ENCODE data around the gene BMP7. TPM values are rescaled to one million over a fixed set of nuclear protein-coding genes. Genes with fewer than 3 reads are reported as not detected.

The BMP7 gene
- total RNA-seq, 1 donor from 2014 or later = not detected

GRCh38 chr20:57312138-57312537 lies 45.7 kb upstream of the BMP7 start:
- no peak for TF ChIP-seq CTCF (IDR thresholded peaks at IDR 0.05; ENCODE audit: insufficient read depth, low read length, severe bottlenecking)

GRCh38 chr20:57310821-57311514 lies 44.5 kb upstream of the BMP7 start:
- no peak for TF ChIP-seq CTCF (IDR thresholded peaks at IDR 0.05; ENCODE audit: insufficient read depth, low read length, severe bottlenecking)
- Histone ChIP-seq H3K4me3 (ENCODE audit: low read depth, low read length) (no peak overlapping the region), H3K36me3 (ENCODE audit: control insufficient read depth, insufficient read depth, low read length) (no peaks in the 10 kb centered on the region), H3K27me3 (ENCODE audit: control insufficient read depth, insufficient read depth, low read length) (peaks cover 3% of the 10 kb centered on the region)
- no peak for FAIRE-seq
- no peak for DNase-seq (ENCODE audit: low read depth)

More at GRCh38 chr20:57312138-57312537, 45.7 kb upstream of the BMP7 start:
- Histone ChIP-seq H3K27me3 (ENCODE audit: control insufficient read depth, insufficient read depth, low read length) (peaks cover 3% of the 10 kb centered on the region), H3K4me3 (ENCODE audit: low read depth, low read length) (no peak overlapping the region), H3K36me3 (ENCODE audit: control insufficient read depth, insufficient read depth, low read length) (no peaks in the 10 kb centered on the region)
- DNase-seq (ENCODE audit: low read depth) (no peak), FAIRE-seq (no peak)

GRCh38 chr20:57309544-57310115 lies 43.2 kb upstream of the BMP7 start:
- TF ChIP-seq CTCF (IDR thresholded peaks at IDR 0.05; ENCODE audit: insufficient read depth, low read length, severe bottlenecking) = no peak
- Histone ChIP-seq H3K4me3 (ENCODE audit: low read depth, low read length) (no peak overlapping the region), H3K27me3 (ENCODE audit: control insufficient read depth, insufficient read depth, low read length) (peaks cover 3% of the 10 kb centered on the region), H3K36me3 (ENCODE audit: control insufficient read depth, insufficient read depth, low read length) (no peaks in the 10 kb centered on the region)
- FAIRE-seq (no peak), DNase-seq (ENCODE audit: low read depth) (no peak)

- TF ChIP-seq CTCF (IDR thresholded peaks at IDR 0.05; ENCODE audit: insufficient read depth, low read length, severe bottlenecking) = no peak
- H3K4me3 ChIP-seq (ENCODE audit: low read depth, low read length) = no peak overlapping the region
- FAIRE-seq (no peak), DNase-seq (ENCODE audit: low read depth) (no peak)
- no peaks in the 10 kb centered on the region for H3K36me3 ChIP-seq (ENCODE audit: control insufficient read depth, insufficient read depth, low read length)
- H3K27me3 ChIP-seq (ENCODE audit: control insufficient read depth, insufficient read depth, low read length) = peaks cover 3% of the 10 kb centered on the region
Observed at GRCh38 chr20:57308451-57309271, 42.2 kb upstream of the BMP7 start.

GRCh38 chr20:57306747-57307146 lies 40.3 kb upstream of the BMP7 start:
- Histone ChIP-seq H3K36me3 (ENCODE audit: control insufficient read depth, insufficient read depth, low read length) (no peaks in the 10 kb centered on the region), H3K4me3 (ENCODE audit: low read depth, low read length) (no peak overlapping the region), H3K27me3 (ENCODE audit: control insufficient read depth, insufficient read depth, low read length) (peaks cover 3% of the 10 kb centered on the region)
- no peak for TF ChIP-seq CTCF (IDR thresholded peaks at IDR 0.05; ENCODE audit: insufficient read depth, low read length, severe bottlenecking)
- DNase-seq (ENCODE audit: low read depth) (peak; percentile 21), FAIRE-seq (no peak)

All from bronchial epithelial cell (primary cell).